Liver (tissue), 9 donors: ENCODE measurements around the gene ZPBP2. TPM values are rescaled to one million over a fixed set of nuclear protein-coding genes. Genes with fewer than 3 reads are reported as not detected.
"Not testable (repeated sequence)": the region's sequence is repeated elsewhere in the genome, so short reads cannot be mapped to it uniquely, and the experiment has no call there.

Experiments used
- DNase-seq: peaks from one replicate; pipeline ENCODE4 v3.0.0-alpha.2; 2017; ENCODE audit warnings: low spot score
- H3K27ac ChIP-seq, 2 donors: one replicate each; pipeline ENCODE4 v1.7.0; 2013; ENCODE audit warnings: inconsistent platforms in 2 of 2, low read length in 2 of 2, control low read depth in 1 of 2, low read depth in 1 of 2, mild to moderate bottlenecking in 1 of 2
- H3K27me3 ChIP-seq, 4 donors: one replicate each; pipeline versions ENCODE4 v1.6.1 to v1.7.0; 2013; ENCODE audit warnings: low read length in 3 of 4, inconsistent platforms in 1 of 4, mild to moderate bottlenecking in 1 of 4, moderate library complexity in 1 of 4; ENCODE audit not compliant: control insufficient read depth in 4 of 4, insufficient read depth in 4 of 4
- H3K36me3 ChIP-seq, 4 donors: one replicate each; pipeline versions ENCODE4 v1.6.1 to v1.7.0; 2013; ENCODE audit warnings: low read length in 3 of 4, mild to moderate bottlenecking in 3 of 4, low read depth in 1 of 4, moderate library complexity in 1 of 4; ENCODE audit not compliant: control insufficient read depth in 4 of 4, insufficient read depth in 3 of 4
- H3K4me1 ChIP-seq, 4 donors: one replicate each; pipeline versions ENCODE4 v1.6.1 to v1.7.0; 2013; ENCODE audit warnings: low read length in 3 of 4, mild to moderate bottlenecking in 3 of 4, moderate library complexity in 1 of 4; ENCODE audit not compliant: control insufficient read depth in 4 of 4, insufficient read depth in 4 of 4
- H3K4me3 ChIP-seq, 3 donors: one replicate each; pipeline versions ENCODE4 v1.6.1 to v1.7.0; 2013; ENCODE audit warnings: low read length in 3 of 3, control low read depth in 1 of 3, low read depth in 1 of 3, mild to moderate bottlenecking in 1 of 3
- H3K9ac ChIP-seq, 2 donors: one replicate each; pipeline ENCODE4 v1.7.0; 2013; ENCODE audit warnings: low read length in 2 of 2, mild to moderate bottlenecking in 2 of 2, moderate library complexity in 2 of 2, control low read depth in 1 of 2, low read depth in 1 of 2
- H3K9me3 ChIP-seq, 4 donors: one replicate each; pipeline versions ENCODE4 v1.6.1 to v1.7.0; 2013; ENCODE audit warnings: low read length in 3 of 4; ENCODE audit not compliant: control insufficient read depth in 4 of 4
- ATF3 ChIP-seq: IDR thresholded peaks from 2 replicates; pipeline ENCODE4 v1.6.1; 2016; ENCODE audit warnings: antibody characterized with exemption
- CTCF ChIP-seq: fragments of 150-350 bp; IDR thresholded peaks from 2 replicates; pipeline ENCODE4 v1.5.1; 2017; ENCODE audit warnings: improper control_type of control experiment, low read depth, low read length; ENCODE audit not compliant: missing input control
- EGR1 ChIP-seq, 2 donors: IDR thresholded peaks; 2 replicates each; pipeline ENCODE4 v1.6.1; 2016 to 2018; ENCODE audit warnings: antibody characterized with exemption in 2 of 2, low read depth in 2 of 2
- FOXA2 ChIP-seq: IDR thresholded peaks from 2 replicates; pipeline ENCODE4 v1.6.1; 2016; ENCODE audit warnings: antibody characterized with exemption
- GABPA ChIP-seq, 2 donors: IDR thresholded peaks in 1 of 2; conservative IDR thresholded peaks in 1 of 2; 2 replicates each; pipeline ENCODE4 v1.6.1; 2016; ENCODE audit warnings: antibody characterized with exemption in 2 of 2, mild to moderate bottlenecking in 1 of 2, moderate library complexity in 1 of 2
- HNF4A ChIP-seq, 2 donors: conservative IDR thresholded peaks; 2 replicates each; pipeline ENCODE4 v1.6.1; 2016; ENCODE audit warnings: antibody characterized with exemption in 2 of 2, mild to moderate bottlenecking in 2 of 2
- HNF4G ChIP-seq: IDR thresholded peaks from 2 replicates; pipeline ENCODE4 v1.6.1; 2016; ENCODE audit warnings: antibody characterized with exemption
- JUND ChIP-seq, 2 donors: IDR thresholded peaks; 2 replicates each; pipeline ENCODE4 v1.6.1; 2016; ENCODE audit warnings: antibody characterized with exemption in 2 of 2
- NR2F2 ChIP-seq: IDR thresholded peaks from 2 replicates; pipeline ENCODE4 v1.6.1; 2016; ENCODE audit warnings: antibody characterized with exemption
- SP1 ChIP-seq: IDR thresholded peaks from 2 replicates; pipeline ENCODE4 v1.6.1; 2018; ENCODE audit warnings: antibody characterized with exemption, mild to moderate bottlenecking
- TAF1 ChIP-seq: conservative IDR thresholded peaks from 2 replicates; pipeline ENCODE4 v1.6.1; 2016; ENCODE audit warnings: antibody characterized with exemption, mild to moderate bottlenecking
- YY1 ChIP-seq: IDR thresholded peaks from 2 replicates; pipeline ENCODE4 v1.6.1; 2016; ENCODE audit warnings: antibody characterized with exemption, mild to moderate bottlenecking
- WGBS: extraction: QIAGEN DNeasy Blood & Tissue Kit; methylation state at CpG from one replicate; pipeline ENCODE4 v1.1.7; 2013; 5-methylcytosine and 5-hydroxymethylcytosine counted together
- polyA plus RNA-seq, 2 donors: library from polyadenylated mRNA; stranded (reverse) in 1 of 2; unstranded in 1 of 2; fragments of 200-250 nt in 1 of 2; fragments of >200 nt in 1 of 2; fragmentation: Nextera tagmentation in 1 of 2; extraction: Ambion mirVana in 1 of 2; gene quantifications; one replicate each; pipeline versions ENCODE4 v1.2.1 to v1.2.3, GENCODE V29; 2013 to 2015
- total RNA-seq, 2 donors: library from RNA; depleted of rRNA; stranded (reverse); fragments of >200 nt; gene quantifications; one replicate each; pipeline ENCODE4 v1.2.3, GENCODE V29; 2014
- TF ChIP-seq, protein P1 (sequence below): IDR thresholded peaks from 2 replicates; pipeline ENCODE4 v1.6.1; 2016; ENCODE audit warnings: antibody characterized with exemption, mild to moderate bottlenecking
- TF ChIP-seq, protein P2 (sequence below): IDR thresholded peaks from 2 replicates; pipeline ENCODE4 v1.6.1; 2016; ENCODE audit warnings: antibody characterized with exemption
- donor health status: healthy.
- donor health status: healthy.
- donor health status: healthy.
- donor health status: healthy.
- donor health status: healthy.

Gene ZPBP2
- total and polyA plus RNA-seq, 4 donors = not detected

- Histone ChIP-seq H3K4me1 (no peaks in the 10 kb centered on the region), H3K9ac (no peak overlapping the region), H3K27ac (no peak overlapping the region), H3K36me3 (no peaks in the 10 kb centered on the region), H3K27me3 (no peaks in the 10 kb centered on the region), H3K4me3 (no peak overlapping the region), H3K9me3 (no peaks in the 10 kb centered on the region)
- TF ChIP-seq JUND (IDR thresholded peaks at IDR 0.05) (no peak), NR2F2 (no peak), YY1 (no peak)
- TF ChIP-seq, protein P1, sequence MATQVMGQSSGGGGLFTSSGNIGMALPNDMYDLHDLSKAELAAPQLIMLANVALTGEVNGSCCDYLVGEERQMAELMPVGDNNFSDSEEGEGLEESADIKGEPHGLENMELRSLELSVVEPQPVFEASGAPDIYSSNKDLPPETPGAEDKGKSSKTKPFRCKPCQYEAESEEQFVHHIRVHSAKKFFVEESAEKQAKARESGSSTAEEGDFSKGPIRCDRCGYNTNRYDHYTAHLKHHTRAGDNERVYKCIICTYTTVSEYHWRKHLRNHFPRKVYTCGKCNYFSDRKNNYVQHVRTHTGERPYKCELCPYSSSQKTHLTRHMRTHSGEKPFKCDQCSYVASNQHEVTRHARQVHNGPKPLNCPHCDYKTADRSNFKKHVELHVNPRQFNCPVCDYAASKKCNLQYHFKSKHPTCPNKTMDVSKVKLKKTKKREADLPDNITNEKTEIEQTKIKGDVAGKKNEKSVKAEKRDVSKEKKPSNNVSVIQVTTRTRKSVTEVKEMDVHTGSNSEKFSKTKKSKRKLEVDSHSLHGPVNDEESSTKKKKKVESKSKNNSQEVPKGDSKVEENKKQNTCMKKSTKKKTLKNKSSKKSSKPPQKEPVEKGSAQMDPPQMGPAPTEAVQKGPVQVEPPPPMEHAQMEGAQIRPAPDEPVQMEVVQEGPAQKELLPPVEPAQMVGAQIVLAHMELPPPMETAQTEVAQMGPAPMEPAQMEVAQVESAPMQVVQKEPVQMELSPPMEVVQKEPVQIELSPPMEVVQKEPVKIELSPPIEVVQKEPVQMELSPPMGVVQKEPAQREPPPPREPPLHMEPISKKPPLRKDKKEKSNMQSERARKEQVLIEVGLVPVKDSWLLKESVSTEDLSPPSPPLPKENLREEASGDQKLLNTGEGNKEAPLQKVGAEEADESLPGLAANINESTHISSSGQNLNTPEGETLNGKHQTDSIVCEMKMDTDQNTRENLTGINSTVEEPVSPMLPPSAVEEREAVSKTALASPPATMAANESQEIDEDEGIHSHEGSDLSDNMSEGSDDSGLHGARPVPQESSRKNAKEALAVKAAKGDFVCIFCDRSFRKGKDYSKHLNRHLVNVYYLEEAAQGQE = no peak
- DNase-seq = no peak
- 81% methylated on average over 2 of the region's 2 CpGs for WGBS
Measured at GRCh38 chr17:39854909-39855308, 13.1 kb upstream of the ZPBP2 start.

GRCh38 chr17:39855911-39856649 is 11.9 kb upstream of the ZPBP2 start:
- not testable (repeated sequence) for H3K4me1 ChIP-seq, H3K4me3 ChIP-seq, H3K36me3 ChIP-seq, DNase-seq, H3K9me3 ChIP-seq, H3K9ac ChIP-seq, H3K27ac ChIP-seq, H3K27me3 ChIP-seq
- WGBS = 88% methylated on average over 9 of the region's 9 CpGs

DNA sequence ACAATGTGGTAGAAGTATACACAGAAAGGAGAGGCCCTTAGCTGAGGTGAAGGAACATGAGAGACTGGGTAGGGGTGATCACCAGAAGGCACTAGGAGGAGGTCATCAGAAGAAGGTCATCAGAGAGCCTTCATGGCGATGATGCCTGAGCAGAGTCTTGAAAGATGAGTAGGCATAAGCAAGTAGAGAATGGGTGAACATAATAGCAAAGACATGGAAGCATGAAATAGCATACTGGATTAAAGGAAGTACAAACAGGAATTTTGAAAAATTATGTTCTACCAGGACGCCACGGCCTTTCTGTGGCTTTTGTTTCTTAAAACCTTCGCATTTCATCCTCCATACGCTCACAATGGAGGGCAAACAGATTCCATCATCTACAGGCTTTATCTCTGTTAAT is 6.8 kb upstream of the ZPBP2 start:
- TF ChIP-seq NR2F2 (no peak), HNF4A (conservative IDR thresholded peaks at IDR 0.05) (no peak), CTCF (no peak), ATF3 (no peak), EGR1 (IDR thresholded peaks at IDR 0.05; ENCODE audit: low read depth in 2 of 2) (no peak), GABPA (IDR thresholded peaks at IDR 0.05 in 1 of 2, conservative IDR thresholded peaks at IDR 0.05 in 1 of 2) (no peak), FOXA2 (no peak), HNF4G (no peak), TAF1 (no peak), SP1 (no peak)
- TF ChIP-seq, protein P1 = no peak
- TF ChIP-seq, protein P2, sequence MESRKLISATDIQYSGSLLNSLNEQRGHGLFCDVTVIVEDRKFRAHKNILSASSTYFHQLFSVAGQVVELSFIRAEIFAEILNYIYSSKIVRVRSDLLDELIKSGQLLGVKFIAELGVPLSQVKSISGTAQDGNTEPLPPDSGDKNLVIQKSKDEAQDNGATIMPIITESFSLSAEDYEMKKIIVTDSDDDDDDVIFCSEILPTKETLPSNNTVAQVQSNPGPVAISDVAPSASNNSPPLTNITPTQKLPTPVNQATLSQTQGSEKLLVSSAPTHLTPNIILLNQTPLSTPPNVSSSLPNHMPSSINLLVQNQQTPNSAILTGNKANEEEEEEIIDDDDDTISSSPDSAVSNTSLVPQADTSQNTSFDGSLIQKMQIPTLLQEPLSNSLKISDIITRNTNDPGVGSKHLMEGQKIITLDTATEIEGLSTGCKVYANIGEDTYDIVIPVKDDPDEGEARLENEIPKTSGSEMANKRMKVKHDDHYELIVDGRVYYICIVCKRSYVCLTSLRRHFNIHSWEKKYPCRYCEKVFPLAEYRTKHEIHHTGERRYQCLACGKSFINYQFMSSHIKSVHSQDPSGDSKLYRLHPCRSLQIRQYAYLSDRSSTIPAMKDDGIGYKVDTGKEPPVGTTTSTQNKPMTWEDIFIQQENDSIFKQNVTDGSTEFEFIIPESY = no peak
- DNase-seq = no peak
- Histone ChIP-seq H3K9ac (no peak overlapping the region), H3K36me3 (no peaks in the 10 kb centered on the region), H3K9me3 (no peaks in the 10 kb centered on the region), H3K4me3 (no peak overlapping the region), H3K27ac (peak overlapping the region in 1 of 2 donors; percentile 28), H3K4me1 (peaks cover 3 to 10% (median 6%) of the 10 kb centered on the region in 4 donors), H3K27me3 (no peaks in the 10 kb centered on the region)
- WGBS = 85% methylated on average over 5 of the region's 5 CpGs
